ENCODE data around the gene WDR4. TPM values are rescaled to one million over a fixed set of nuclear protein-coding genes. Genes with fewer than 3 reads are reported as not detected.
A peak's percentile ranks its signal among the peaks of the same experiment; 100 is the strongest.

The WDR4 gene
- total and polyA plus RNA-seq, 2 experiments from 2014 or later, result 8.8 to 9.3 TPM

- TF ChIP-seq CTCF (IDR thresholded peaks at IDR 0.05; ENCODE audit: low read depth, low read length), result no peak
- H3K9me3 ChIP-seq (ENCODE audit: low read depth), result no peaks in the 10 kb centered on the region
- no peaks in the 10 kb centered on the region for H3K27me3 ChIP-seq
- peaks cover 30% of the 10 kb centered on the region for H3K36me3 ChIP-seq
- DNase-seq (ENCODE audit: low read depth in 1 of 2, low spot score in 1 of 2), result no peak
- no peak overlapping the region for H3K27ac ChIP-seq
- no peak overlapping the region for H3K4me3 ChIP-seq
- H3K4me1 ChIP-seq (ENCODE audit: low read depth), result no peaks in the 10 kb centered on the region
Measured at GRCh38 chr21:42854246-42855010, 24.9 kb downstream of the WDR4 start.

GRCh38 chr21:42853621-42854020, 25.7 kb downstream of the WDR4 start:
- Histone ChIP-seq H3K4me1 (ENCODE audit: low read depth) (no peaks in the 10 kb centered on the region), H3K36me3 (peaks cover 30% of the 10 kb centered on the region), H3K9me3 (ENCODE audit: low read depth) (no peaks in the 10 kb centered on the region), H3K27ac (no peak overlapping the region), H3K4me3 (no peak overlapping the region), H3K27me3 (no peaks in the 10 kb centered on the region)
- DNase-seq (ENCODE audit: low read depth in 1 of 2, low spot score in 1 of 2), result no peak
- no peak for TF ChIP-seq CTCF (IDR thresholded peaks at IDR 0.05; ENCODE audit: low read depth, low read length)

GRCh38 chr21:42852925-42853570, 26.3 kb downstream of the WDR4 start:
- peaks cover 30% of the 10 kb centered on the region for H3K36me3 ChIP-seq
- H3K4me1 ChIP-seq (ENCODE audit: low read depth), result no peaks in the 10 kb centered on the region
- TF ChIP-seq CTCF (IDR thresholded peaks at IDR 0.05; ENCODE audit: low read depth, low read length), result no peak
- DNase-seq (ENCODE audit: low read depth in 1 of 2, low spot score in 1 of 2), result no peak
- H3K27me3 ChIP-seq, result no peaks in the 10 kb centered on the region
- no peak overlapping the region for H3K27ac ChIP-seq
- H3K4me3 ChIP-seq, result no peak overlapping the region
- H3K9me3 ChIP-seq (ENCODE audit: low read depth), result no peaks in the 10 kb centered on the region

- no peak for TF ChIP-seq CTCF (IDR thresholded peaks at IDR 0.05; ENCODE audit: low read depth, low read length)
- no peak overlapping the region for H3K4me3 ChIP-seq
- H3K4me1 ChIP-seq (ENCODE audit: low read depth), result no peaks in the 10 kb centered on the region
- DNase-seq (ENCODE audit: low read depth in 1 of 2, low spot score in 1 of 2), result no peak
- H3K9me3 ChIP-seq (ENCODE audit: low read depth), result no peaks in the 10 kb centered on the region
- no peaks in the 10 kb centered on the region for H3K27me3 ChIP-seq
- H3K27ac ChIP-seq, result no peak overlapping the region
- peaks cover 33% of the 10 kb centered on the region for H3K36me3 ChIP-seq
Measured at GRCh38 chr21:42851812-42852665, 27.3 kb downstream of the WDR4 start.

- peaks cover 29% of the 10 kb centered on the region for H3K36me3 ChIP-seq
- H3K4me3 ChIP-seq, result no peak overlapping the region
- TF ChIP-seq CTCF (IDR thresholded peaks at IDR 0.05; ENCODE audit: low read depth, low read length), result peak; percentile 36
- no peaks in the 10 kb centered on the region for H3K9me3 ChIP-seq (ENCODE audit: low read depth)
- no peaks in the 10 kb centered on the region for H3K4me1 ChIP-seq (ENCODE audit: low read depth)
- H3K27ac ChIP-seq, result no peak overlapping the region
- H3K27me3 ChIP-seq, result no peaks in the 10 kb centered on the region
- DNase-seq (ENCODE audit: low read depth in 1 of 2, low spot score in 1 of 2), result peak in 1 of 2 donors; percentile 12
Measured at GRCh38 chr21:42850866-42851391, 28.4 kb downstream of the WDR4 start.

Measured in cardiac muscle cell (in vitro differentiated cells and primary cell).